ENCODE results near the gene CHTF18. TPM values are rescaled to one million over a fixed set of nuclear protein-coding genes. Genes with fewer than 3 reads are reported as not detected.

The CHTF18 gene
- total and polyA plus RNA-seq, 2 of the 4 experiments (the other 2 are of a cell fraction) = 3.2 to 21.4 TPM

DNA sequence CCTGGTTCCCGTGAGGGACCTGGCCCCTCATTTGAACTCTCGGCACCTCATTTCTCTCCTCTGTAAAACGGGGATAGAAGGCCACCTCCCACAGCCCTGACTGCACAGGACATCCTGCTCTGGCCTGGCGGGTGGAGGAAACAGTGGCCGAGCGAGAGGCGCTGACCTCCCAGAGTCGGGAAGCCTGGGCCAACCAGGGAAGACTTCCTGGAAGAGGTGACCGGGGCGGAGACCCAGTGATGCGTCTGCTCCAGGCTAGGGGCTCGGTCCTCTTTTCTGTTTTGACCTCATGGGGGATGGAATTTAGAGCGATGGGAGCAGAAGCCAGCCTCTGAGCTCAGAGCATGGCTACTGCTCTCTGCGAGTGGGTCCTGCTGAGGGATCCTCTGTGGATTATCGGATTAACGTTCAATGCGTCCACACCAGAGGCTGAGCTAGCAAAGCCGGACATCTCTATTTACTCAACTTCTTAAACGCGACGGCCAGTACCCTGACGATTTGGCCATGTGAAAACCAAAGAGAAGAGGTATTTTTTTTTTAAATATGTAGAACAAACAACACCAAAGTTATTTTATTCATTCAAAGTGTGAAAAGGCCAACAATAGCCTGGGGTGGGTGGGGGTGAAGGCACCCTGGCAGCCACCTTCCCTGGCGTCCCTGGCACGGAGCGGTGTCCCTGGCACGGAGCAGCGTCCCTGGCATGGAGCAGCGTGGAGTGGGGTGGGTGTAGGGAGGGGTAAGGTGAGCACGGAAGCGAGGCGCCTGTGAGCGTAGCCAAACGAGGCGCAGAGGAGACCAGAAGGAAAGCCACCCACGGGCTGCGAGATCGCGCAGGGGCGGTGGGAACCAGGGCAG lies 37.0 kb upstream of the CHTF18 start:
- BruUV-seq (replicated peaks) = no TSS peak
- Histone ChIP-seq H3K4me1 (ENCODE audit: control insufficient read depth, insufficient read depth, low read length) (no peaks in the 10 kb centered on the region), H3K14ac (replicated peaks; ENCODE audit: low read depth, low read length) (no peak overlapping the region), H3K9me3 (ENCODE audit: control insufficient read depth, insufficient read depth, low read length) (peaks cover 2% of the 10 kb centered on the region), H3K79me1 (ENCODE audit: low read depth in 1 of 2, low read length in 2 of 2) (no peaks in the 10 kb centered on the region), H3K56ac (ENCODE audit: extremely low read depth, insufficient read depth, low read length) (no peak overlapping the region), H2AFZ (replicated peaks; ENCODE audit: low read length, poor library complexity) (no peak overlapping the region), H4K91ac (ENCODE audit: insufficient read depth, low read depth, low read length) (no peak overlapping the region), H3K36me3 (ENCODE audit: control insufficient read depth, insufficient read depth, low read length) (no peaks in the 10 kb centered on the region), H3K4ac (ENCODE audit: low read depth, low read length) (no peak overlapping the region), H2AK5ac (ENCODE audit: low read depth, low read length) (no peak overlapping the region), H4K8ac (ENCODE audit: low read depth in 2 of 2, low read length in 2 of 2) (no peak overlapping the region), H3K23ac (ENCODE audit: low read depth, low read length) (no peak overlapping the region), H4K5ac (ENCODE audit: low read depth, low read length) (no peak overlapping the region), H2BK5ac (ENCODE audit: low read depth, low read length, poor library complexity, severe bottlenecking) (no peak overlapping the region), H3K27ac (ENCODE audit: insufficient read depth, low read length) (no peak overlapping the region), H2BK120ac (ENCODE audit: low read depth, low read length) (no peak overlapping the region), H3K9ac (ENCODE audit: low read depth, low read length) (no peak overlapping the region), H3K27me3 (ENCODE audit: control insufficient read depth, insufficient read depth, low read length) (peaks cover 11% of the 10 kb centered on the region), H3K9me1 (ENCODE audit: insufficient read depth, low read length) (no peaks in the 10 kb centered on the region), H4K20me1 (ENCODE audit: insufficient read depth, low read length) (no peaks in the 10 kb centered on the region), H3K18ac (ENCODE audit: low read depth, low read length) (no peak overlapping the region), H2BK15ac (ENCODE audit: low read depth, low read length) (no peak overlapping the region), H2BK20ac (ENCODE audit: low read depth, low read length) (no peak overlapping the region), H3K4me3 (ENCODE audit: insufficient read depth, low read depth, low read length) (no peak overlapping the region), H3K4me2 (ENCODE audit: low read depth, low read length) (no peak overlapping the region), H2AK9ac (replicated peaks; ENCODE audit: low read depth, low read length, poor library complexity) (no peak overlapping the region)
- intact Hi-C loops (cut with micrococcal nuclease) = no loop called here
- ChIA-PET CTCF (no interaction called here), POLR2A (ENCODE audit: unreplicated experiment) (no interaction called here)
- ATAC-seq (ENCODE audit: low read depth) (no peak), DNase-seq (no peak)
- TF ChIP-seq POLR2A (IDR thresholded peaks at IDR 0.05; ENCODE audit: low read depth, low read length) = no peak
- TF ChIP-seq NFE2L2 (IDR thresholded peaks at IDR 0.05; ENCODE audit: low read depth, low read length) = no peak
- no peak for TF ChIP-seq MAZ (IDR thresholded peaks at IDR 0.05; ENCODE audit: borderline replicate concordance, low read depth, low read length)
- TF ChIP-seq, protein P1, sequence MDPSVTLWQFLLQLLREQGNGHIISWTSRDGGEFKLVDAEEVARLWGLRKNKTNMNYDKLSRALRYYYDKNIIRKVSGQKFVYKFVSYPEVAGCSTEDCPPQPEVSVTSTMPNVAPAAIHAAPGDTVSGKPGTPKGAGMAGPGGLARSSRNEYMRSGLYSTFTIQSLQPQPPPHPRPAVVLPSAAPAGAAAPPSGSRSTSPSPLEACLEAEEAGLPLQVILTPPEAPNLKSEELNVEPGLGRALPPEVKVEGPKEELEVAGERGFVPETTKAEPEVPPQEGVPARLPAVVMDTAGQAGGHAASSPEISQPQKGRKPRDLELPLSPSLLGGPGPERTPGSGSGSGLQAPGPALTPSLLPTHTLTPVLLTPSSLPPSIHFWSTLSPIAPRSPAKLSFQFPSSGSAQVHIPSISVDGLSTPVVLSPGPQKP (IDR thresholded peaks at IDR 0.05; ENCODE audit: borderline replicate concordance, low read depth, low read length) = no peak
- TF ChIP-seq, protein P2, sequence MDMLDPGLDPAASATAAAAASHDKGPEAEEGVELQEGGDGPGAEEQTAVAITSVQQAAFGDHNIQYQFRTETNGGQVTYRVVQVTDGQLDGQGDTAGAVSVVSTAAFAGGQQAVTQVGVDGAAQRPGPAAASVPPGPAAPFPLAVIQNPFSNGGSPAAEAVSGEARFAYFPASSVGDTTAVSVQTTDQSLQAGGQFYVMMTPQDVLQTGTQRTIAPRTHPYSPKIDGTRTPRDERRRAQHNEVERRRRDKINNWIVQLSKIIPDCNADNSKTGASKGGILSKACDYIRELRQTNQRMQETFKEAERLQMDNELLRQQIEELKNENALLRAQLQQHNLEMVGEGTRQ (IDR thresholded peaks at IDR 0.05; ENCODE audit: low read depth, low read length) = no peak
- no peak for TF ChIP-seq RCOR1 (IDR thresholded peaks at IDR 0.05; ENCODE audit: insufficient replicate concordance, low read length)
- no peak for TF ChIP-seq CEBPB (IDR thresholded peaks at IDR 0.05; ENCODE audit: low read depth, low read length)
- TF ChIP-seq MAFK (IDR thresholded peaks at IDR 0.05; ENCODE audit: low read depth, low read length) = no peak
- TF ChIP-seq MXI1 (IDR thresholded peaks at IDR 0.05; ENCODE audit: borderline replicate concordance, low read depth, low read length) = no peak
- TF ChIP-seq, protein P3, sequence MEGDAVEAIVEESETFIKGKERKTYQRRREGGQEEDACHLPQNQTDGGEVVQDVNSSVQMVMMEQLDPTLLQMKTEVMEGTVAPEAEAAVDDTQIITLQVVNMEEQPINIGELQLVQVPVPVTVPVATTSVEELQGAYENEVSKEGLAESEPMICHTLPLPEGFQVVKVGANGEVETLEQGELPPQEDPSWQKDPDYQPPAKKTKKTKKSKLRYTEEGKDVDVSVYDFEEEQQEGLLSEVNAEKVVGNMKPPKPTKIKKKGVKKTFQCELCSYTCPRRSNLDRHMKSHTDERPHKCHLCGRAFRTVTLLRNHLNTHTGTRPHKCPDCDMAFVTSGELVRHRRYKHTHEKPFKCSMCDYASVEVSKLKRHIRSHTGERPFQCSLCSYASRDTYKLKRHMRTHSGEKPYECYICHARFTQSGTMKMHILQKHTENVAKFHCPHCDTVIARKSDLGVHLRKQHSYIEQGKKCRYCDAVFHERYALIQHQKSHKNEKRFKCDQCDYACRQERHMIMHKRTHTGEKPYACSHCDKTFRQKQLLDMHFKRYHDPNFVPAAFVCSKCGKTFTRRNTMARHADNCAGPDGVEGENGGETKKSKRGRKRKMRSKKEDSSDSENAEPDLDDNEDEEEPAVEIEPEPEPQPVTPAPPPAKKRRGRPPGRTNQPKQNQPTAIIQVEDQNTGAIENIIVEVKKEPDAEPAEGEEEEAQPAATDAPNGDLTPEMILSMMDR (conservative IDR thresholded peaks at IDR 0.05; ENCODE audit: low read depth, low read length) = no peak
- no peak for TF ChIP-seq BHLHE40 (IDR thresholded peaks at IDR 0.05; ENCODE audit: low read depth, low read length)
- no peak for TF ChIP-seq RAD21 (IDR thresholded peaks at IDR 0.05; ENCODE audit: low read length)
- WGBS, 2 experiments (ENCODE audit: extremely low coverage in 2 of 2, insufficient read length in 1 of 2) = 56% methylated on average over 15 of the region's 39 CpGs; no CpG with 5 or more reads in 1 of the 2 experiments
- in situ Hi-C loops (cut with MboI; ENCODE audit: low sequenced_read_pairs) = no loop called here
- dilution Hi-C loops (cut with HindIII; ENCODE audit: low sequenced_read_pairs, unreplicated experiment) = no loop called here
